Ishikawa (cell line): ENCODE results near the gene EXOC4.

Source experiments
- CEBPB ChIP-seq: IDR thresholded peaks from 2 replicates; pipeline ENCODE4 v1.6.1; 2012
- CREB1 ChIP-seq: IDR thresholded peaks from 2 replicates; pipeline ENCODE4 v1.6.1; 2012; ENCODE audit warnings: low read depth
- EGR1 ChIP-seq: IDR thresholded peaks from 2 replicates; pipeline ENCODE4 v1.6.1; 2012
- EP300 ChIP-seq: IDR thresholded peaks from 2 replicates; pipeline ENCODE4 v1.6.1; 2012; ENCODE audit warnings: borderline replicate concordance
- FOXM1 ChIP-seq: IDR thresholded peaks from 2 replicates; pipeline ENCODE4 v1.6.1; 2012; ENCODE audit warnings: low read depth, borderline replicate concordance
- MAX ChIP-seq: IDR thresholded peaks from 2 replicates; pipeline ENCODE4 v1.6.1; 2012
- NFIC ChIP-seq: IDR thresholded peaks from 2 replicates; pipeline ENCODE4 v1.6.1; 2012
- RAD21 ChIP-seq: IDR thresholded peaks from 2 replicates; pipeline ENCODE4 v1.6.1; 2012; ENCODE audit warnings: low read depth
- TAF1 ChIP-seq: IDR thresholded peaks from 2 replicates; pipeline ENCODE4 v1.6.1; 2012; ENCODE audit warnings: low read depth, mild to moderate bottlenecking
- TCF12 ChIP-seq: IDR thresholded peaks from 2 replicates; pipeline ENCODE4 v1.6.1; 2012; ENCODE audit warnings: low read depth
- TEAD4 ChIP-seq: IDR thresholded peaks from 2 replicates; pipeline ENCODE4 v1.6.1; 2012
- YY1 ChIP-seq: IDR thresholded peaks from 2 replicates; pipeline ENCODE4 v1.6.1; 2012; ENCODE audit warnings: low read depth
- ZBTB7A ChIP-seq: IDR thresholded peaks from 2 replicates; pipeline ENCODE4 v1.6.1; 2012; ENCODE audit warnings: low read depth
- TF ChIP-seq, protein P1 (sequence below): IDR thresholded peaks from 2 replicates; pipeline ENCODE4 v1.6.1; 2012
- TF ChIP-seq, protein P2 (sequence below): IDR thresholded peaks from 2 replicates; pipeline ENCODE4 v1.6.1; 2012; ENCODE audit warnings: low read depth, mild to moderate bottlenecking

EXOC4 gene

GRCh38 chr7:133331861-133332260 lies 79.0 kb downstream of the EXOC4 start:
- no peak for TF ChIP-seq EGR1
- TF ChIP-seq TCF12 = no peak
- no peak for TF ChIP-seq NFIC
- TF ChIP-seq, protein P1, sequence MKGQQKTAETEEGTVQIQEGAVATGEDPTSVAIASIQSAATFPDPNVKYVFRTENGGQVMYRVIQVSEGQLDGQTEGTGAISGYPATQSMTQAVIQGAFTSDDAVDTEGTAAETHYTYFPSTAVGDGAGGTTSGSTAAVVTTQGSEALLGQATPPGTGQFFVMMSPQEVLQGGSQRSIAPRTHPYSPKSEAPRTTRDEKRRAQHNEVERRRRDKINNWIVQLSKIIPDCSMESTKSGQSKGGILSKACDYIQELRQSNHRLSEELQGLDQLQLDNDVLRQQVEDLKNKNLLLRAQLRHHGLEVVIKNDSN = no peak
- no peak for TF ChIP-seq EP300
- TF ChIP-seq CREB1 = no peak
- no peak for TF ChIP-seq TAF1
- TF ChIP-seq MAX = no peak
- TF ChIP-seq, protein P2, sequence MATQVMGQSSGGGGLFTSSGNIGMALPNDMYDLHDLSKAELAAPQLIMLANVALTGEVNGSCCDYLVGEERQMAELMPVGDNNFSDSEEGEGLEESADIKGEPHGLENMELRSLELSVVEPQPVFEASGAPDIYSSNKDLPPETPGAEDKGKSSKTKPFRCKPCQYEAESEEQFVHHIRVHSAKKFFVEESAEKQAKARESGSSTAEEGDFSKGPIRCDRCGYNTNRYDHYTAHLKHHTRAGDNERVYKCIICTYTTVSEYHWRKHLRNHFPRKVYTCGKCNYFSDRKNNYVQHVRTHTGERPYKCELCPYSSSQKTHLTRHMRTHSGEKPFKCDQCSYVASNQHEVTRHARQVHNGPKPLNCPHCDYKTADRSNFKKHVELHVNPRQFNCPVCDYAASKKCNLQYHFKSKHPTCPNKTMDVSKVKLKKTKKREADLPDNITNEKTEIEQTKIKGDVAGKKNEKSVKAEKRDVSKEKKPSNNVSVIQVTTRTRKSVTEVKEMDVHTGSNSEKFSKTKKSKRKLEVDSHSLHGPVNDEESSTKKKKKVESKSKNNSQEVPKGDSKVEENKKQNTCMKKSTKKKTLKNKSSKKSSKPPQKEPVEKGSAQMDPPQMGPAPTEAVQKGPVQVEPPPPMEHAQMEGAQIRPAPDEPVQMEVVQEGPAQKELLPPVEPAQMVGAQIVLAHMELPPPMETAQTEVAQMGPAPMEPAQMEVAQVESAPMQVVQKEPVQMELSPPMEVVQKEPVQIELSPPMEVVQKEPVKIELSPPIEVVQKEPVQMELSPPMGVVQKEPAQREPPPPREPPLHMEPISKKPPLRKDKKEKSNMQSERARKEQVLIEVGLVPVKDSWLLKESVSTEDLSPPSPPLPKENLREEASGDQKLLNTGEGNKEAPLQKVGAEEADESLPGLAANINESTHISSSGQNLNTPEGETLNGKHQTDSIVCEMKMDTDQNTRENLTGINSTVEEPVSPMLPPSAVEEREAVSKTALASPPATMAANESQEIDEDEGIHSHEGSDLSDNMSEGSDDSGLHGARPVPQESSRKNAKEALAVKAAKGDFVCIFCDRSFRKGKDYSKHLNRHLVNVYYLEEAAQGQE = no peak

DNA sequence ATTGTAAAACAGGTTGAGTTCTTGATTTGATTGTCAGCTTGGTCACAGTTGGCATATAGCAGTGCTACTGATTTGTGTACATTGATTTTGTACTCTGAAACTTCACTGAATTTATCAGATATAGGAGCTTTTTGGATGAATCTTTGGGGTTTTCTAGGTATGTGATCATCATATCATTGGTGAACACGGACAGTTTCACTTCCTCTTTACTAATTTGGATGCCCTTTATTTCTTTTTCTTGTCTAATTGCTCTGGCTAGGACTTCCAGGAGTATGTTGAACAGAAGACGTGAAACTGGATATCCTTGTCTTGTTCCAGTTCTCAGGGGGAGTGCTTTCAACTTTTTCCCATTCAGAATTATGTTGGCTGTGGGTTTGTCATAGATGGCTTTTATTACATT lies 86.9 kb downstream of the EXOC4 start:
- no peak for TF ChIP-seq EGR1
- TF ChIP-seq, protein P2 = no peak

DNA sequence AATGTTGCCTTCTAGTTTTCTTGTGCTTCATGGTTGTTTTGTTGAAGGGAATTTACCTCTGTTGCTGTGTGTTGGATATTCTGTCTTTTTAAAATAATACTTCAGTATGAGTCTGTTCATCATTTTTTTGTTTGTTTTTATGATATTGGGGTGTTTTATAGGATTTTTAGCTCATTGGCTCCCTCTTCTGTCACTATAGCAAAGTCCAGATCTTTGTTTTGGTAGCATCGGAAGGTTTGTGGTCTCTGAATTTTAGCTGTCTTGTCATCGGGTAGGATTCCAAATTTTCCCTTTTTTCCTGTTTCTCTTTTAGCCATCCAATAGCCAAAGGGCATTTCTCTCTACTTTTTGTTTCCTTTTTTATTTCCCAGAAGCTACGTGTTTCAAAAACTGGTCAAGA lies 91.4 kb downstream of the EXOC4 start:
- TF ChIP-seq RAD21 = peak; percentile 37; the same call in 1 of the 2 replicates
- TF ChIP-seq YY1 = no peak

DNA sequence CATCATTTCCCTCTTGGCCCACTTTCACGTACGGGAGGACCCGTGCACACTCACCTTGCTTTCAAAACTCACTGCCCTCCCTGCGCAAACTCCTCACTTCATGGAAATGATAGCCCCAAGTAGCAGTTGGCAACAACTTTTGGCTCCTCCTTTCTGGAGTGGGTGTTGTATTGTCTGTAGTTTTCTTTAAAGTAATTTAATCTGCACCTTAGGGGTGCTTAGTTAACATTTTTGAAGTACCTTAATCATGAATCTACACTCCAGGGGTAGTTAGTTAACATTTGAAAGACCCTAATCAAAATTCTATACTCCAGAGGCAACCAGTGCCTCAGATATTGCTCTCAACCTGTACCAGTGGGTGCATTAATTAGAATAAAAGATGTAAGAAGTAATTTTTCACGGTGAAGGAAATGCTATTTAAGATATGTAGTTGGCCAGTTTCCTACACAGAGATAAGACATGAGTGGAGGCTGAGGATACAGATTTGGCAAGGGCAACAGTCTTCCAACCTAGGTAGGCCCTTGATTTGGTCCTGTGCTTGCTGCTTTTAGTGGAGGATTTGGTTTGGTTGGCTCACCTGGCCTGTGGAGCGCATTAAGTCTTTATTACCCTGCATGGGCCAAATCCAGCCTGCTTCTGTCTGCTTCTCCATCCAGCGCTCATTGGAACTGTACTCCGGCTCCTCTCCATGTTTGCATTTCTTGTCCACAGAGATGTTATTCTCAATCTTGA lies 93.0 kb downstream of the EXOC4 start:
- no peak for TF ChIP-seq EGR1
- no peak for TF ChIP-seq FOXM1
- no peak for TF ChIP-seq CEBPB
- TF ChIP-seq EP300 = no peak
- TF ChIP-seq, protein P1 = no peak
- no peak for TF ChIP-seq ZBTB7A
- no peak for TF ChIP-seq RAD21
- no peak for TF ChIP-seq YY1
- no peak for TF ChIP-seq TCF12
- TF ChIP-seq CREB1 = no peak
- TF ChIP-seq TAF1 = no peak
- TF ChIP-seq, protein P2 = no peak
- TF ChIP-seq MAX = no peak
- no peak for TF ChIP-seq NFIC
- no peak for TF ChIP-seq TEAD4

DNA sequence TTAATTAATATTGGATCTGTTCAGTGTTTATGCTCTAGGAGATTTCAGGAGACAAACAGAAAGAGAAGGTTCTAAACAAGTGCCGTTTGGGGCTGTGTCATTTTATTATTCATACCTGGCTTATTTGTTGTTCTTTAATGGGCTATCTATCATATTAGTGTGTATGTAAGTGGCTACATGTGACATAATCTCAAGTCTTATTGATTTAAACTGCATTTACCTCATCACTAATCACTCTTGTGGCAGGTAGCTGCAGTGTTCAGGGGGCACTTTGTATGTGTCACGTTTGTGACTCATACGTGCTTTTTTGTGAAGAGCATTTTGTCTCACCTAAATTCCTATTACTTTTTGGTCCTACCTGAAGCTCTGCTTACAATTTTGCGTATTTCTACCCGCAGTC lies 95.4 kb downstream of the EXOC4 start:
- TF ChIP-seq ZBTB7A (no peak), RAD21 (no peak), EGR1 (no peak), FOXM1 (no peak), TEAD4 (no peak), YY1 (no peak), MAX (no peak), CREB1 (no peak), NFIC (no peak), CEBPB (no peak), TCF12 (no peak)
- TF ChIP-seq, protein P2 = no peak
- TF ChIP-seq, protein P1 = no peak
